GM18858 (cell line): Measurements from ENCODE around the gene KRTAP10-1.

Source experiments
- ATAC-seq: cut with Tn5 transposase; IDR thresholded peaks from one replicate; pipeline ENCODE4 v1.9.1; 2021; ENCODE audit not compliant: unreplicated experiment

The KRTAP10-1 gene

GRCh38 chr21:44529503-44530125, 10.4 kb downstream of the KRTAP10-1 start:
- no peak for ATAC-seq

DNA sequence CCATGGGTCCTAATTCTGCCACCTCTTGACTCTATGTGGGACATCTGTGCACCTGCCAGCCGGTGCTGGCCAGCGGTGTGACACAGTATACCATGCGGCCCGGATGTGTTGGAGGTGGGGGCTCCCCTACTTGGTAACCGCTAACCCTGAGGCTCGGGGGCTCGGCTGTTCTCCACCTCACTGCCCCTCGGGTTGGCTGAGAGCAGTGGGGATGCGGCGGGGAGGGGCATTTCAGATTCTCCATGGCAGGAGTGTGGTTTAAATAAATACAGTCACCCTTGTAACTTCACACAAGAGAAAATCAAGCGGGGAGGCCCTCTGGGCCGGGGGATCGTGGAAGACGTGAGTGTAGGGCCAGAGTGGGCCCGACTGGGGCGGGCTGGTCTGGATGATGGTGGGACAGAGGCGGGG, 11.0 kb downstream of the KRTAP10-1 start:
- no peak for ATAC-seq

GRCh38 chr21:44528634-44528995, 11.4 kb downstream of the KRTAP10-1 start:
- ATAC-seq: no peak

DNA sequence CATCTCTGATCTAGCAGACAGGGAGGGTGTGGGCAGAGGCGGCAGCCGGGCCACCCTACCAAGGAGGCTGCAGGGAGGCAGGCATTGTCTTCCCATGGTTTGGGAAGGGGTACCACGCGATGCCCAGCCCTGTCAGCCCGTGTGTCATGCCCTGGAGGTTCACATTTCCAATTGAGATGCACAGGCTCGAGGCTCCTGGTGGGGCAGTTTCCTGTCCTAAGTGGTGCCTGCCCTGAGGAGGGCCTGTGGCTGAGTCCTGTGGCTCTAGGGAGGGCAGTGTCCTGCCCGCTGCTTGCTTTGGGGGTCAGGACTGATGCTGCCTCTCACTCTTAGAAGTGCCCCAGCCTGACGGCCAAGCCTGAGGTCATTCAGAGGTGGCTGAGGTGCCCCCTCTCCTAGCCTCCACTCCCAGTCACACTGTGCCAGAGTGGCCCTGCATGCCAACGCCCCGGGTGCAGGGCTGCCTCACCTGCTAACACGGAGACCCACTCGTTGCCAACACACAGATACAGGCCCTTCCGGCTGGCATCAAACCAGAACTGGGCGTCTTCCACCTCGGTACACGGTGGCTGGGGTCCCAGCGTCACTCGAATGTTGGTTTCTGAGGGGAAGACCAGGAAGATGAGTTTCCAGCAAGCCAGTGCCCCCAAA, 11.9 kb downstream of the KRTAP10-1 start:
- no peak for ATAC-seq

GRCh38 chr21:44527156-44527982, 12.6 kb downstream of the KRTAP10-1 start:
- no peak for ATAC-seq

GRCh38 chr21:44526096-44526997, 13.6 kb downstream of the KRTAP10-1 start:
- ATAC-seq: no peak

GRCh38 chr21:44525391-44526095, 14.5 kb downstream of the KRTAP10-1 start:
- no peak for ATAC-seq

DNA sequence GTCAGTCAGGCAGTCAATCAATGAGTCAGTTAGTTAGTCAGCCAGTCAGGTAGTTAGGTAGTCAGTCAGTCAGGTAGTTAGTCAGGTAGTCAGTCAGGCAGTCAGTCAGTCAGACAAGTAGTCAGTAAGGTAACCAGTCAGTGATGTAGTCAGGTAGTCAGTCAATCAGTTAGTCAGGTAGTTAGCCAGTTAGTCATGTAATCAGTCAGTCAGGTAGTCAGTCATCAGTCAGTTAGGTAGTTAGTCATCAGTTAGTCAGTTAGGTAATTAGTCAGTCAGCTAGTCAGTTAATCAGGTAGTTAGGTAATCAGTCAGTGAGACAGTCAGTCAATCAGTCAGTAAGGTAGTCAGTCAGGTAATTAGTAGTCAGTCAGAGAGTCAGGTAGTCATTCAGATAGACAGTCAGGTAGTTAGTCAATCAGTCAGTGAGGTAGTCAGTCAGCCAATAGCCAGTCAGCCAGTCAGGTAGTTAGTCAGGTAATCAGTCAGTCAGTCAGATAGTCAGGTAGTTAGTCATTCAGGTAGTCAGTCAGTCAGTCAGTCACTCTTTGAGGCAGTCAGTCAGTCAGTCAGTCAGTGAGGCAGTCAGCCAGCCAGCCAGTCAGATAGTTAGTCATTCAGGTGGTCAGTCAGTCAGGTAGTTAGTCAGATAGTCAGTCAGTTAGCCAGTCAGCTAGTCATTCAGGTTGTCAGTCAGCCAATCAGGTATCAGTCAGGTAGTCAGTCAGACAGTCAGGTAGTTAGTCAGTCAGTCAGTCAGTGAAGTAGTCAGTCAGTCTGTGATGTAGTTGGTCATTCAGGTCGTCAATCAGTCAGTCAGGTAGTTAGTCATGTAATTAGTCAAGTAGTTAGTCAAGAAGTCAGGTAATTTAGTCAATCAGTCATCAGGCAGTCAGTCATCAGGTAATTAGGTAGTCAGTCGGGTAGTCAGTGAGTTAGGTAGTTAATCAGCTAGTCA, 15.3 kb downstream of the KRTAP10-1 start:
- ATAC-seq: no peak

- no peak for ATAC-seq
Measured at GRCh38 chr21:44523567-44524413, 16.2 kb downstream of the KRTAP10-1 start.

- ATAC-seq: no peak
Measured at GRCh38 chr21:44522753-44523204, 17.2 kb downstream of the KRTAP10-1 start.

- no peak for ATAC-seq
Measured at GRCh38 chr21:44521928-44522752, 17.9 kb downstream of the KRTAP10-1 start.

DNA sequence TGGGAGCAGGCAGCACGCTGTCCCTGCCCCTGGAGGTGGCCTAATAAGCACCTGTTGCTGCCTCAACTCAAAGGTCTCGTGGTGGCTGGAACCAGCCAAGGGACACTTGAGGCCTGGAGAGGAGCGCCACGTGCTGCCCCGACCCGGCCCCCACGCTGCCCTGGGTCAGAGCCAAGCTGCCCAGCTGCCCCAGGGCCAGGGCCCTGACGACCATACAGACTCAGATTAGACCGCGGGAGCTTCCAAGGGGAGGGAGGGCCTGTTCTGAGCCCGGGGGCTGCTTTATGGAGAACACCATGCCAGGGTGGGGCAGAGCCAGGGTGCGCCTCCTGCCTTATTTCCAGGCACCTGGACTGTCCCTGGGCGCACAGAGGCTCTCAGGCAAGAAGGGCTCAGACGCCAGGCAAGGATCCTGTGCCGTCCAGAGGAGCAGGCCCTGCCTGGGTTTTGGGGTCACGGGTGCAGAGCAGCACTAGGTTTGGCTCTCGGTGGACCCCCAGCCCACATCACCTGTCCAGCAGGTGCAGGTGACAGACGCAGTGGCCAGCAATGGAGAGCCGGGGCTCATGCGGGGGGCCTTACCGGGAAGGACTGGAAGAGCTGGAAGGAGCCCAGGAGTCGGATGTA, 18.6 kb downstream of the KRTAP10-1 start:
- ATAC-seq: no peak

GRCh38 chr21:44520326-44521300, 19.4 kb downstream of the KRTAP10-1 start:
- no peak for ATAC-seq

- no peak for ATAC-seq
Measured at GRCh38 chr21:44519346-44520325, 20.4 kb downstream of the KRTAP10-1 start.

DNA sequence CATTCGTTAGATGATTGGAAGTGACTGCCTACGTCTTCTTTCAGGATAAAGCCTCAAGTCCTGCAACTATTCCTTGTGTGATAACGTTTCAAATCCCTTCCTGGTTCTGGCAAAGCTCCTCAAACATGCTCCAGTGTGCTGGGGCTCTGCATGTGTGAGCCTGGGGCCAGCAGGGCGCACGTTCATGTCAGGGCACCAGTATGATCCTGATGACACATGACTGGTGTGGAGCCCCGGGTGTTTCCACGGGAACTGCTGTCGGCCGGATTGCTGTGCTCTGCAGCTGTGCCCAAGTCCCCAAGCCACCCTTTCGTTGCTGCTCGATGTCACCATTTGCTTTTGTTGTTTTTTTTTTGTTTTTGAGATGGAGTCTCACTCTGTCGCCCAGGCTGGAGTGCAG, 21.3 kb downstream of the KRTAP10-1 start:
- ATAC-seq: no peak
